Chondrocyte (in vitro differentiated cells): ENCODE results near the gene MUC12. TPM values are rescaled to one million over a fixed set of nuclear protein-coding genes. Genes with fewer than 3 reads are reported as not detected.
"Not testable (repeated sequence)": the region's sequence is repeated elsewhere in the genome, so short reads cannot be mapped to it uniquely, and the experiment has no call there.

ENCODE experiments used
- DNase-seq: peaks from one replicate; pipeline ENCODE4 v3.0.0; 2021; ENCODE audit warnings: mixed read lengths, low spot score
- H3K27ac Mint-ChIP-seq: one replicate; pipeline ENCODE4 v1.8.0; 2021; ENCODE audit warnings: mild to moderate bottlenecking, moderate library complexity, mixed read lengths; ENCODE audit not compliant: unreplicated experiment
- H3K27me3 Mint-ChIP-seq: 2 replicates; pipeline ENCODE4 v1.8.0; 2021; ENCODE audit warnings: low read depth, mixed read lengths
- H3K36me3 Mint-ChIP-seq: 2 replicates; pipeline ENCODE4 v1.8.0; 2021; ENCODE audit warnings: low read depth, mixed read lengths
- H3K4me1 Mint-ChIP-seq: 2 replicates; pipeline ENCODE4 v1.8.0; 2021; ENCODE audit warnings: low read depth, mild to moderate bottlenecking, mixed read lengths
- H3K4me3 Mint-ChIP-seq: one replicate; pipeline ENCODE4 v1.8.0; 2021; ENCODE audit warnings: mild to moderate bottlenecking, moderate library complexity, mixed read lengths; ENCODE audit not compliant: unreplicated experiment
- H3K9me3 Mint-ChIP-seq: 2 replicates; pipeline ENCODE4 v1.8.0; 2021; ENCODE audit warnings: low read depth, mixed read lengths
- CTCF ChIP-seq: fragments of 200-600 bp; sonication (generic); IDR thresholded peaks from 2 replicates; pipeline ENCODE4 v1.5.0; 2021; ENCODE audit warnings: antibody characterized with exemption, mild to moderate bottlenecking, moderate library complexity
- total RNA-seq: library from RNA; stranded (reverse); gene quantifications from 3 replicates; pipeline ENCODE4 v1.2.1, GENCODE V29; 2021

MUC12 gene
- total RNA-seq, 1 donor from 2014 or later = not detected

GRCh38 chr7:100978300-100978699 lies 8.9 kb downstream of the MUC12 start:
- Mint-ChIP-seq H3K4me3 (no peak overlapping the region), H3K27ac (no peak overlapping the region), H3K27me3 (peaks cover 12% of the 10 kb centered on the region), H3K4me1 (no peaks in the 10 kb centered on the region), H3K9me3 (peaks cover 6% of the 10 kb centered on the region), H3K36me3 (peaks cover 3% of the 10 kb centered on the region)
- TF ChIP-seq CTCF = no peak
- DNase-seq = no peak

GRCh38 chr7:100983451-100984187 lies 14.3 kb downstream of the MUC12 start:
- TF ChIP-seq CTCF = no peak
- Mint-ChIP-seq H3K4me3 (no peak overlapping the region), H3K27ac (peak overlapping the region; percentile 13), H3K4me1 (no peaks in the 10 kb centered on the region), H3K36me3 (no peaks in the 10 kb centered on the region), H3K27me3 (peaks cover 6% of the 10 kb centered on the region), H3K9me3 (no peaks in the 10 kb centered on the region)
- no peak for DNase-seq

- H3K27me3 Mint-ChIP-seq, H3K4me1 Mint-ChIP-seq, H3K9me3 Mint-ChIP-seq, H3K36me3 Mint-ChIP-seq, H3K4me3 Mint-ChIP-seq, DNase-seq, H3K27ac Mint-ChIP-seq: not testable (repeated sequence)
Measured at GRCh38 chr7:100984241-100984918, 15.0 kb downstream of the MUC12 start.

- not testable (repeated sequence) for H3K9me3 Mint-ChIP-seq, H3K36me3 Mint-ChIP-seq, H3K4me3 Mint-ChIP-seq, DNase-seq, H3K4me1 Mint-ChIP-seq, H3K27ac Mint-ChIP-seq, H3K27me3 Mint-ChIP-seq
Measured at GRCh38 chr7:100985033-100985797, 15.8 kb downstream of the MUC12 start.

GRCh38 chr7:100991631-100992030 lies 22.3 kb downstream of the MUC12 start:
- no peak for TF ChIP-seq CTCF
- H3K36me3 Mint-ChIP-seq = no peaks in the 10 kb centered on the region
- no peaks in the 10 kb centered on the region for H3K4me1 Mint-ChIP-seq
- no peaks in the 10 kb centered on the region for H3K9me3 Mint-ChIP-seq
- DNase-seq = no peak
- H3K4me3 Mint-ChIP-seq = no peak overlapping the region
- H3K27me3 Mint-ChIP-seq = peaks cover 3% of the 10 kb centered on the region
- no peak overlapping the region for H3K27ac Mint-ChIP-seq

- not testable (repeated sequence) for H3K9me3 Mint-ChIP-seq, DNase-seq
Measured at GRCh38 chr7:100992280-100992679, 22.9 kb downstream of the MUC12 start.

GRCh38 chr7:100994671-100995070 lies 25.3 kb downstream of the MUC12 start:
- not testable (repeated sequence) for DNase-seq

More at GRCh38 chr7:100992280-100992679, 22.9 kb downstream of the MUC12 start:
- H3K4me3 Mint-ChIP-seq, H3K27me3 Mint-ChIP-seq, H3K27ac Mint-ChIP-seq, H3K4me1 Mint-ChIP-seq, H3K36me3 Mint-ChIP-seq: not testable (repeated sequence)

GRCh38 chr7:100998530-100998929 lies 29.2 kb downstream of the MUC12 start:
- DNase-seq, H3K9me3 Mint-ChIP-seq, H3K4me1 Mint-ChIP-seq, H3K27ac Mint-ChIP-seq, H3K27me3 Mint-ChIP-seq, H3K36me3 Mint-ChIP-seq, H3K4me3 Mint-ChIP-seq: not testable (repeated sequence)

More at GRCh38 chr7:100994671-100995070, 25.3 kb downstream of the MUC12 start:
- H3K36me3 Mint-ChIP-seq, H3K9me3 Mint-ChIP-seq, H3K4me1 Mint-ChIP-seq, H3K27me3 Mint-ChIP-seq, H3K4me3 Mint-ChIP-seq, H3K27ac Mint-ChIP-seq: not testable (repeated sequence)

- not testable (repeated sequence) for H3K36me3 Mint-ChIP-seq, H3K4me1 Mint-ChIP-seq, H3K27ac Mint-ChIP-seq, DNase-seq, H3K27me3 Mint-ChIP-seq, H3K9me3 Mint-ChIP-seq, H3K4me3 Mint-ChIP-seq
Measured at GRCh38 chr7:100999334-100999733, 30.0 kb downstream of the MUC12 start.
